Body of pancreas (tissue), 4 donors: ENCODE data around the gene CLCF1.

Source experiments
- CTCF ChIP-seq, 7 experiments: fragments of 450-650 bp in 4 of 7; fragments of 200-600 bp in 3 of 7; sonication (generic) in 3 of 7; IDR thresholded peaks; one replicate each; pipeline ENCODE4 v1.5.1; 2016 to 2019; ENCODE audit warnings: antibody characterized with exemption in 7 of 7
- POLR2A ChIP-seq, 3 donors: fragments of 450-650 bp; IDR thresholded peaks; one replicate each; pipeline ENCODE4 v1.6.1; 2016; ENCODE audit warnings: antibody characterized with exemption in 3 of 3, mild to moderate bottlenecking in 2 of 3

DNA sequence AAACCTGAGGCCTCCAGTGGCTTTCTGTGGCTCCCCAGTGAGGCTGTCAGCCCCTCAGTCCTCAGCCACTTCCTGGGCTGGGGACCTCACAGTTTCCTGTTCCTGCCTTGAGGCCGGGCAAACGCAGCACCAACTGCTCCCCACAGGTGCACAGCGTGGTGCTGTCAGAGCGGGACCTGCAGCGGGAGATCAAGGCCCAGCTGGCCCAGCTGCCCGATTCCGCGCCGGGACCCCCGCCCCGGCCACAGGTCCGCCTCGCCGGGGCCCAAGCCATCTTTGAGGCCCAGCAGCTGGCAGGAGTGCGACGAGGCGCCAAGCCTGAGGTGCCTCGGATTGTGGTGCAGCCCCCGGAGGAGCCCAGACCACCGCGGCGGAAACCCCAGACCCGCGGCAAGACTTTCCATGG lies 35.9 kb upstream of the CLCF1 start:
- no peak for TF ChIP-seq CTCF (IDR thresholded peaks at IDR 0.05)
- TF ChIP-seq POLR2A (IDR thresholded peaks at IDR 0.05), result no peak
